ENCODE measurements around the gene SHOC1.
A peak's percentile ranks its signal among the peaks of the same experiment; 100 is the strongest.

SHOC1 gene

GRCh38 chr9:111762556-111762955 lies 32.2 kb downstream of the SHOC1 start:
- no peak for TF ChIP-seq CEBPB (IDR thresholded peaks at IDR 0.05)
- TF ChIP-seq USF1 (IDR thresholded peaks at IDR 0.05): no peak
- TF ChIP-seq RAD21 (IDR thresholded peaks at IDR 0.05; ENCODE audit: low read depth): no peak
- no peak for TF ChIP-seq FOXM1 (IDR thresholded peaks at IDR 0.05; ENCODE audit: borderline replicate concordance, low read depth)
- TF ChIP-seq EP300 (IDR thresholded peaks at IDR 0.05; ENCODE audit: borderline replicate concordance): no peak
- no peak for TF ChIP-seq NFIC (IDR thresholded peaks at IDR 0.05)
- no peak for TF ChIP-seq ZBTB7A (IDR thresholded peaks at IDR 0.05; ENCODE audit: low read depth)
- TF ChIP-seq CREB1 (IDR thresholded peaks at IDR 0.05; ENCODE audit: low read depth): no peak
- TF ChIP-seq TEAD4 (IDR thresholded peaks at IDR 0.05): no peak
- TF ChIP-seq TAF1 (IDR thresholded peaks at IDR 0.05; ENCODE audit: low read depth): no peak
- TF ChIP-seq, protein P1, sequence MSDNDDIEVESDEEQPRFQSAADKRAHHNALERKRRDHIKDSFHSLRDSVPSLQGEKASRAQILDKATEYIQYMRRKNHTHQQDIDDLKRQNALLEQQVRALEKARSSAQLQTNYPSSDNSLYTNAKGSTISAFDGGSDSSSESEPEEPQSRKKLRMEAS (IDR thresholded peaks at IDR 0.05): no peak
- TF ChIP-seq YY1 (IDR thresholded peaks at IDR 0.05; ENCODE audit: low read depth): no peak
- TF ChIP-seq EGR1 (IDR thresholded peaks at IDR 0.05): no peak
- TF ChIP-seq TCF12 (IDR thresholded peaks at IDR 0.05; ENCODE audit: low read depth): no peak

DNA sequence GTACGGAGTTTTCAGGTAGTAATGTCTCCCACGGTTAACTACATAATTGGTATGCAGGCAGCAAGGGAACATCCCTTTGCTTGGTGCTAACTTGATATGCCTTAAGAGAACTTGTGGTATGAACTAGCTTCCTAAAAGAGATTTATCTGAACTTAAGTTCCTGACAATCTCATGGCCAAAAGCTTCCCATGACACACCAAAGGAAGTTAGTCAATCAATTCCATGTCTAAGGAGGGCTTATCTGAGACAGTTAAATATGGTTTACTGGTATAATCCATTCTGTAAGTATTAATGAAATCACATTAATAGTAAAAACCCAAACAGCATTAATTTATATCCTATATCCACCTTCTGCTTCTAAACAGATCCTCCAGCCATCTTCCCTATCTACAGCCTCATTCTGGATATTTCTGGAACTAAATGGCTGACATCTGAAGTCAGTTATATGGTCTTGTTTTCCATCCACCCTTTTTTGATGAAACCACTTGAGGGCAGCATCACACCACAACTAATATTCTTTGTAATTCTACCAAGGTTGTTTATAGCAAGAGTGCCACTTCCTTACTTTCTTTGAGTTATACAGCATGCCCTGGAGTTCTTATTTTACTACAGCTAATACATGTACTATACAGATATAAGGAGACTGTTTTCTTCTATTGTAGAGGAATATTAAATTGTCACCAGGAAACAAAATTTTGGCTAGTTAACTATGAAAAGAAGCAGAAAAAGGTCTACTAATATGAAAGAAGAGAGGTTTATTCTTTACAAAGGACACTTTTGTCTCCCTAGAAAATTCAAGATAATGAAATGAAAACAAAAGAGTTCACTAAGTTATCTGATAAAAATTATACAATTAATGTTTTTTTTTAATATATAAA lies 34.7 kb downstream of the SHOC1 start:
- TF ChIP-seq NFIC (IDR thresholded peaks at IDR 0.05) (no peak), RAD21 (IDR thresholded peaks at IDR 0.05; ENCODE audit: low read depth) (peak; percentile 94), TAF1 (IDR thresholded peaks at IDR 0.05; ENCODE audit: low read depth) (no peak), YY1 (IDR thresholded peaks at IDR 0.05; ENCODE audit: low read depth) (0 out of 2 replicates have a peak, but pooled peaks have one; percentile 33)

GRCh38 chr9:111754800-111755199 lies 39.9 kb downstream of the SHOC1 start:
- TF ChIP-seq REST (IDR thresholded peaks at IDR 0.05; ENCODE audit: low read depth): no peak
- no peak for TF ChIP-seq NFIC (IDR thresholded peaks at IDR 0.05)
- TF ChIP-seq RAD21 (IDR thresholded peaks at IDR 0.05; ENCODE audit: low read depth): no peak
- TF ChIP-seq, protein P1 (IDR thresholded peaks at IDR 0.05): no peak
- TF ChIP-seq CREB1 (IDR thresholded peaks at IDR 0.05; ENCODE audit: low read depth): no peak
- no peak for TF ChIP-seq ZBTB7A (IDR thresholded peaks at IDR 0.05; ENCODE audit: low read depth)

GRCh38 chr9:111752455-111752854 lies 42.3 kb downstream of the SHOC1 start:
- TF ChIP-seq TCF12 (IDR thresholded peaks at IDR 0.05; ENCODE audit: low read depth): no peak

All from Ishikawa (cell line).